ENCODE measurements around the gene PGBD5.

The PGBD5 gene

DNA sequence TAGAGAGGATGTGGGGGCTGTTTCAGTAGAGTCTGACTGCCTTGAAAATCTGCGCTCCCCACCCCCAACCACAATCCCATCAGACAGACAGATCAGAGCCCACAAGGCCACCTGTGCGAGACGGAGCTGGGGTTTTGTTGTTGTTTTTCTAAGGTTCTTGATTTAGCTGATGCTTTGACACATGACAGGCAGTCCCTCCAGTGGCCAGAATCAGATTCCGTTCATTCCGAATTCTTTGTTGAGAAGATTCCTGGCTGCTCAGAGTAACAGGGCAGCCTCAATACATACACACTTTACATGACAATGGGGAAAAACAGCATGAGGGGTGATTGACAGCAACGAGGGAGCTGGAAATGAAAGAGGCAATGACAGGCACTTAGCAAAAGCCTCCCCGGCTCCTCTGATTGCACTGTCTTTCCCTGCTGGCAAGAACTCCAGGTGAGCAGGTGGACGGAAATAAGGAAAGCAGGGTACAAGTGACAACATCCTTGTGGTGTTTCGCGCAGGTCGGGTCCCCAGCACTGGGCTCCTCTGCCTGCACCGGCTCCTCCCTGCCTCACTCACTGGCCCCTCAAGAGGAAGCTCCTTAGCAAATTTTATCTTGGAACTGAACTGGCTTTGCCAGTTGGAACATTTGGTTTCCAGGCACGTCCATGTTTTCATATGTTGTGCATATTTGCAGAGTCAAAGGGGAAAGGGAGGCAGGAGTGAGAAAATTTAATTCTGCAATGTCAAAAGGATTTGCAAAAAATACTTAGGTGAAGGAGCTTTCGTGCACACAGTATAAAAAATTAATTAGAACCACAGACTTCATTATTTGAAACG is 148.7 kb downstream of the PGBD5 start:
- H3K4me3 ChIP-seq (ENCODE audit: low read depth, low read length), result no peak overlapping the region
- DNase-seq (ENCODE audit: low read depth, low spot score), result no peak
- ChIA-PET CTCF (interaction anchor here (1.1 to 2.0 kb wide), 3 partner anchors 10 to 616 kb away, joined by 3 to 7 read pairs (median 5); no protein-coding TSS in a partner anchor), POLR2A (no interaction called here)
- TF ChIP-seq, protein P1, sequence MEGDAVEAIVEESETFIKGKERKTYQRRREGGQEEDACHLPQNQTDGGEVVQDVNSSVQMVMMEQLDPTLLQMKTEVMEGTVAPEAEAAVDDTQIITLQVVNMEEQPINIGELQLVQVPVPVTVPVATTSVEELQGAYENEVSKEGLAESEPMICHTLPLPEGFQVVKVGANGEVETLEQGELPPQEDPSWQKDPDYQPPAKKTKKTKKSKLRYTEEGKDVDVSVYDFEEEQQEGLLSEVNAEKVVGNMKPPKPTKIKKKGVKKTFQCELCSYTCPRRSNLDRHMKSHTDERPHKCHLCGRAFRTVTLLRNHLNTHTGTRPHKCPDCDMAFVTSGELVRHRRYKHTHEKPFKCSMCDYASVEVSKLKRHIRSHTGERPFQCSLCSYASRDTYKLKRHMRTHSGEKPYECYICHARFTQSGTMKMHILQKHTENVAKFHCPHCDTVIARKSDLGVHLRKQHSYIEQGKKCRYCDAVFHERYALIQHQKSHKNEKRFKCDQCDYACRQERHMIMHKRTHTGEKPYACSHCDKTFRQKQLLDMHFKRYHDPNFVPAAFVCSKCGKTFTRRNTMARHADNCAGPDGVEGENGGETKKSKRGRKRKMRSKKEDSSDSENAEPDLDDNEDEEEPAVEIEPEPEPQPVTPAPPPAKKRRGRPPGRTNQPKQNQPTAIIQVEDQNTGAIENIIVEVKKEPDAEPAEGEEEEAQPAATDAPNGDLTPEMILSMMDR (IDR thresholded peaks at IDR 0.05; ENCODE audit: insufficient read depth, low read length, missing control alignments), result no peak

DNA sequence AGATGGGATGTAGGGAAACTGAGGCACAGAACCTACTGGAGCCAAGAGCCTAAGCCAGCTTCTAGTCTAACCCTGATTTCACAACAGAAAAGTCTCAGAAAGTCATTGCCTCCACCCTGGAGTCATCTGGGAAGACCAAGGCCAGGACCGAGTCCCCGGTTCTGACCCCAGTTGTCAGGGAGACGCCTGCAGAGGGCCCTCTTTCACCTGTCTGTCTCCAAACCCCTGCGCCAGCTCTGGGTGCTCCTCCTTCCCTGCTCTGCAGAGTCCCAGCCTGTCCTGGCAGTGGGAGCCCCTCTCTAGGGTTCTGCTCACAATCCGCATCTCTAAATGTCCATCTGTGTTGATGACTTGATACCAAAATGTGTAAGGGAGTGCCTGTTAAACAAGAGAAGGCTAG is 149.7 kb downstream of the PGBD5 start:
- CTCF ChIA-PET, result interaction anchor here (1.1 to 2.0 kb wide), 2 partner anchors 9 to 18 kb away, joined by 3 to 7 read pairs; no protein-coding TSS in a partner anchor
- no peak for DNase-seq (ENCODE audit: low read depth, low spot score)
- TF ChIP-seq, protein P1 (IDR thresholded peaks at IDR 0.05; ENCODE audit: insufficient read depth, low read length, missing control alignments), result no peak
- no peak overlapping the region for H3K4me3 ChIP-seq (ENCODE audit: low read depth, low read length)
- POLR2A ChIA-PET, result no interaction called here

DNA sequence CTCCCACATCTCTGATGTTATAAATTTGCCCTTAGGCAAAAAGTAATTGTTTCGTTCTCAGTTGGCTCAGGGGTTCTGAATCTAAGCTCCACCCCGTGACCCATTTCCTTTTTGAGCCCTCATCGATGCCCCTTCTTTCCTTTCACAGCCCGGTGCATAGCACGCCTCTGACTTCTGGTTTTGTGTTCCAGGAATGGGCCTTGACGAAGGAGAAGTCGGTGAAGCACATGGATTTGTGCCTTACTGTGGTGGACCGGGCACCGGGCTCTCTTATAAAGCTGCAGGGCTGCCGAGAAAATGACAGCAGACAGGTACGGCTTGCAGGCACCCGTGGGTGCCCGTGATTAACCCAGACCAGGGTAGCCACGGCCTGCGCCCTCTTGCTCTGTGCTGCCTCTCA is 151.9 kb downstream of the PGBD5 start:
- TF ChIP-seq, protein P1 (IDR thresholded peaks at IDR 0.05; ENCODE audit: insufficient read depth, low read length, missing control alignments), result no peak
- POLR2A ChIA-PET, result interaction anchor here (0.6 kb wide), 1 partner anchor 133 kb away, joined by 3 read pairs; no protein-coding TSS in a partner anchor
- H3K4me3 ChIP-seq (ENCODE audit: low read depth, low read length), result no peak overlapping the region
- CTCF ChIA-PET, result interaction anchor here (1.0 to 1.2 kb wide), 3 partner anchors 35 to 613 kb away, joined by 3 to 4 read pairs (median 3); no protein-coding TSS in a partner anchor
- DNase-seq (ENCODE audit: low read depth, low spot score), result no peak

GRCh38 chr1:230273141-230273710 is 152.9 kb downstream of the PGBD5 start:
- POLR2A ChIA-PET, result no interaction called here

DNA sequence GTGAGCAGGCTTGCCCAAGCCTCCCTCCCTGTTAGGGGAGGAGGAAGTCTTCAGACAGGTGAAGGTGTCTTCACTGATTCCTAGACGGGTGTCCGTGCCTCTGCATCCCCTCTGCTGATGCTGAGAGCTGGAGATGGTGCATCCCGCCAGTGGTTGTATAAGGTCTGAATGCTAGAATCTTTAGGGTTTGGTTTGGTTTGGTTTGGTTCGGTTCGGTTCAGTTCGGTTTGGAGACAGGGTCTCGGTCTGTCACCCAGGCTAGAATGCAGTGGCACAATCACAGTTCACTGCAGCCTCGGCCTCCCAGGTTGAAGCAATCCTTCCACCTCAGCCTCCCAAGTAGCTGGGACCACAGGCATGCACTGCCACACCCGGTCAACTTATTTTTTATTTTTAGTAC is 153.6 kb downstream of the PGBD5 start:
- ChIA-PET CTCF (interaction anchor here (1.2 kb wide), 1 partner anchor 557 kb away, joined by 5 read pairs; no protein-coding TSS in a partner anchor), POLR2A (no interaction called here)
- DNase-seq (ENCODE audit: low read depth, low spot score), result no peak
- TF ChIP-seq, protein P1 (IDR thresholded peaks at IDR 0.05; ENCODE audit: insufficient read depth, low read length, missing control alignments), result no peak
- H3K4me3 ChIP-seq (ENCODE audit: low read depth, low read length), result no peak overlapping the region

More at GRCh38 chr1:230273141-230273710, 152.9 kb downstream of the PGBD5 start:
- CTCF ChIA-PET, result interaction anchor here (1.0 kb wide), 1 partner anchor 612 kb away, joined by 4 read pairs; no protein-coding TSS in a partner anchor
- no peak overlapping the region for H3K4me3 ChIP-seq (ENCODE audit: low read depth, low read length)
- TF ChIP-seq, protein P1 (IDR thresholded peaks at IDR 0.05; ENCODE audit: insufficient read depth, low read length, missing control alignments), result no peak
- DNase-seq (ENCODE audit: low read depth, low spot score), result no peak
